ENCODE results near the gene C1orf50. TPM values are rescaled to one million over a fixed set of nuclear protein-coding genes. Genes with fewer than 3 reads are reported as not detected.

C1orf50 gene
- total RNA-seq, 1 experiment from 2014 or later: 7.7 TPM

DNA sequence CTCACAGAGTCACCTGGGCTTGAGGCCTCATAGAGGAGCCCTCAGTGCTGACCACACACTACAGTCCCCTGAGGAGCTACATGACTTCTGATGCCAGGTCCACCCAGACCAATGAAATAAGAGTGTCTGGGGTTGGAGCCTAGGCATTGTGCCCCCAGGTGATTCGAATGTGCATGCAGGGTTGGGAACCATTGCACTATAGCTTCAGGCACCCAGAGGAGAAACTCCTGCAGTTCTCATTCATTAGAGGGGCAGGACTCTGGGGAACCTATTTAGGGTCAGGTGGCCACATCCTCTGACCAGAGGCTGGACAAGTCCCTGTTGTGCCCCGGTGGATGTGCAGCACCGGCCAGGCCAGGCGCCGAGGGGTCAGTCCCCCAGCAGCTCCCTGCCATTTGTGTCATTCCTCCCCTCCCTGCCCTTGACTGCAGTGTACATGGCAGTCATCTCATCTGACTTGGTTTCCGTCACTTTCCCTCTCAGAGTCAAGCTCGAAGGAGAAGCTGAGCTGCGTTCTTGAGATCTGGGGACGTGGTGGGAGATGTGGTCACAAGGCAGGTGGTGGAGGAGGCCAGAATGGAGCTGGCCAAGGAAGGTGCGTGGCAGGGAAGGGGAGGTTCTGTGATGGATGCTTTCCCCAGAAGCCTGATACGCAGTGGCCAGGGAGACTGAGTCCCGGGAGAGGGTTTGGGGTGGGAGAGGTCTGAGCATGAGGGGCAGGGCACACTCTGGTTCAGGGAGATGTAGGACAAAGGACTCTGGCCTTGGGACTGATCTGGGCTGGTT is 33.4 kb upstream of the C1orf50 start:
- Mint-ChIP-seq H3K4me3 (no peak overlapping the region), H3K27me3 (ENCODE audit: low read depth) (no peaks in the 10 kb centered on the region; the same call in 1 of the 2 replicates), H3K4me1 (peaks cover 11 to 32% of the 10 kb centered on the region in 2 experiments), H3K9me3 (no peaks in the 10 kb centered on the region), H3K27ac (no peak overlapping the region; a peak in 1 of 7 replicates), H3K36me3 (ENCODE audit: insufficient read depth in 1 of 3, low read depth in 3 of 3) (peaks cover 0 to 3% (median 0%) of the 10 kb centered on the region in 3 experiments; a peak in 2 of 7 replicates)
- Histone ChIP-seq H4K8ac (replicated peaks; ENCODE audit: insufficient read length, low read depth, low read length) (no peak overlapping the region), H2BK5ac (ENCODE audit: insufficient read length, low read length) (no peak overlapping the region), H4K91ac (ENCODE audit: insufficient read length, low read depth, low read length) (no peak overlapping the region), H3K14ac (ENCODE audit: insufficient read depth, low read length) (no peak overlapping the region; the same call in 1 of the 2 replicates), H2BK120ac (ENCODE audit: low read depth, low read length, poor library complexity, severe bottlenecking) (no peak overlapping the region), H3K4ac (ENCODE audit: low read depth, low read length) (no peak overlapping the region), H3K79me1 (ENCODE audit: insufficient read depth, low read depth, low read length, poor library complexity, severe bottlenecking) (no peaks in the 10 kb centered on the region), H2BK15ac (ENCODE audit: low read depth, low read length) (no peak overlapping the region), H2BK12ac (ENCODE audit: insufficient read length, low read depth, low read length) (no peak overlapping the region), H3K23me2 (ENCODE audit: insufficient read length, low read depth, low read length, poor library complexity, severe bottlenecking) (no peaks in the 10 kb centered on the region), H3K18ac (ENCODE audit: insufficient read length, low read depth, low read length) (no peak overlapping the region), H3K79me2 (ENCODE audit: insufficient read depth, low read length) (no peaks in the 10 kb centered on the region), H3K27ac (ENCODE audit: insufficient read length, low read depth, low read length) (no peak overlapping the region), H2BK20ac (ENCODE audit: low read depth, low read length, poor library complexity, severe bottlenecking) (no peak overlapping the region), H3K56ac (ENCODE audit: insufficient read length, low read depth, low read length) (no peak overlapping the region), H2AFZ (ENCODE audit: low read length) (no peak overlapping the region), H4K20me1 (ENCODE audit: control insufficient read depth, insufficient read depth, insufficient read length) (no peaks in the 10 kb centered on the region), H3K4me1 (ENCODE audit: insufficient read depth, low read length) (no peaks in the 10 kb centered on the region; the same call in 1 of the 2 replicates), H3T11ph (ENCODE audit: low read length) (no peak overlapping the region), H3K9ac (ENCODE audit: extremely low read depth, insufficient read length, low read length) (no peak overlapping the region), H3K9me3 (ENCODE audit: control insufficient read depth, low read depth, low read length) (no peaks in the 10 kb centered on the region), H4K5ac (ENCODE audit: insufficient read length, low read depth, low read length) (no peak overlapping the region), H3K4me2 (ENCODE audit: insufficient read depth, insufficient read length, low read length) (no peak overlapping the region), H3K27me3 (ENCODE audit: insufficient read depth, low read length) (no peaks in the 10 kb centered on the region), H2AK5ac (ENCODE audit: insufficient read length, low read length) (no peak overlapping the region), H3K23ac (ENCODE audit: insufficient read length, low read depth, low read length) (no peak overlapping the region)
- WGBS (ENCODE audit: extremely low coverage, insufficient read length, low lambda C conversion rate): no CpG with 5 or more reads among the region's 12 CpGs
- DNase-seq: no peak
- TF ChIP-seq, protein P1, sequence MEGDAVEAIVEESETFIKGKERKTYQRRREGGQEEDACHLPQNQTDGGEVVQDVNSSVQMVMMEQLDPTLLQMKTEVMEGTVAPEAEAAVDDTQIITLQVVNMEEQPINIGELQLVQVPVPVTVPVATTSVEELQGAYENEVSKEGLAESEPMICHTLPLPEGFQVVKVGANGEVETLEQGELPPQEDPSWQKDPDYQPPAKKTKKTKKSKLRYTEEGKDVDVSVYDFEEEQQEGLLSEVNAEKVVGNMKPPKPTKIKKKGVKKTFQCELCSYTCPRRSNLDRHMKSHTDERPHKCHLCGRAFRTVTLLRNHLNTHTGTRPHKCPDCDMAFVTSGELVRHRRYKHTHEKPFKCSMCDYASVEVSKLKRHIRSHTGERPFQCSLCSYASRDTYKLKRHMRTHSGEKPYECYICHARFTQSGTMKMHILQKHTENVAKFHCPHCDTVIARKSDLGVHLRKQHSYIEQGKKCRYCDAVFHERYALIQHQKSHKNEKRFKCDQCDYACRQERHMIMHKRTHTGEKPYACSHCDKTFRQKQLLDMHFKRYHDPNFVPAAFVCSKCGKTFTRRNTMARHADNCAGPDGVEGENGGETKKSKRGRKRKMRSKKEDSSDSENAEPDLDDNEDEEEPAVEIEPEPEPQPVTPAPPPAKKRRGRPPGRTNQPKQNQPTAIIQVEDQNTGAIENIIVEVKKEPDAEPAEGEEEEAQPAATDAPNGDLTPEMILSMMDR (conservative IDR thresholded peaks at IDR 0.05): no peak
